Hematopoietic multipotent progenitor cell treated with erythropoietin and hydrocortisone succinate and interleukin-3 and kit ligand, for 8 days (in vitro differentiated cells): ENCODE results near the gene HERC2.
A peak's percentile ranks its signal among the peaks of the same experiment; 100 is the strongest.

ENCODE experiments used
- DNase-seq: peaks from one replicate; pipeline ENCODE4 v3.0.0-alpha.2; 2015

Gene HERC2

GRCh38 chr15:28107904-28108275 lies 214.1 kb downstream of the HERC2 start:
- peak; percentile 61 for DNase-seq

DNA sequence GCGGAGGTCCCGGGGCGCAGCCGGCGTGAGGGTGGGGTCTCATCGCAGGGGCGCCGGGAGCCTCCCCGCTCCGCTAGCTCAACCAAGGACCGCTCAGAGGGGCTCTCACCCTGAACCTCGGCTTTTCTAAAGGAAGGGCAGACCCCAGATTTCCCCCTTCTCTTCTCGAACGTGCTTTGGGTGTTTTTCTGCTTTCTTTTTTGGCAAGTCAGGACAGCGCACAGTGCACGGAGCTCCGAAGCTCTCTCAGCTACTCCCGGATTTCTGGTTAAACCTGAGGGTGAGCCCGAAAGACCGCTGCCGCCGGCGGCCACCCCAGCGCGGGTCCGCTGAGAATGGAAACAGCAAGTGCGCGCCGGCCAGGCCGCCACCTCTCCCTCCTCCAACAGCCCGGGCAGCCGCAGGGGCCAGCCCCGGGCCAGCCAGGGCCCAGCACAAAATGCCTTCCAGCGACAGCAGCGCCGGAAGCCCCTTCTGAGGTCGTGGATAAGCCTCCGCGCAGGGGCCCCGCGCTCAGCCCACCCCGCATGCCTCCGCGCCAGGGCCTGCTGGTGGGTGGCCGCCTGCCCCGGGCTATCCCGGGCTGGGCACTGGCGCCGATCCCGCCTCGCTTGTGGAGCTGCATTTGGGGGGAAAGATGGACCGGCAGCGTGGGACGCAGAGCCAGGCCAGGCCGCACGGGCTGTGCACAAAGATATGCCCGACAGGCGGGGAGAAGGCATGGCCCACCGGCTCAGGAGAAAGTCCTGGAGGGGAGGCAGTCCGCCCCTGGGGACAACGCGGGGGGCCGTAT lies 214.7 kb downstream of the HERC2 start:
- DNase-seq: no peak

DNA sequence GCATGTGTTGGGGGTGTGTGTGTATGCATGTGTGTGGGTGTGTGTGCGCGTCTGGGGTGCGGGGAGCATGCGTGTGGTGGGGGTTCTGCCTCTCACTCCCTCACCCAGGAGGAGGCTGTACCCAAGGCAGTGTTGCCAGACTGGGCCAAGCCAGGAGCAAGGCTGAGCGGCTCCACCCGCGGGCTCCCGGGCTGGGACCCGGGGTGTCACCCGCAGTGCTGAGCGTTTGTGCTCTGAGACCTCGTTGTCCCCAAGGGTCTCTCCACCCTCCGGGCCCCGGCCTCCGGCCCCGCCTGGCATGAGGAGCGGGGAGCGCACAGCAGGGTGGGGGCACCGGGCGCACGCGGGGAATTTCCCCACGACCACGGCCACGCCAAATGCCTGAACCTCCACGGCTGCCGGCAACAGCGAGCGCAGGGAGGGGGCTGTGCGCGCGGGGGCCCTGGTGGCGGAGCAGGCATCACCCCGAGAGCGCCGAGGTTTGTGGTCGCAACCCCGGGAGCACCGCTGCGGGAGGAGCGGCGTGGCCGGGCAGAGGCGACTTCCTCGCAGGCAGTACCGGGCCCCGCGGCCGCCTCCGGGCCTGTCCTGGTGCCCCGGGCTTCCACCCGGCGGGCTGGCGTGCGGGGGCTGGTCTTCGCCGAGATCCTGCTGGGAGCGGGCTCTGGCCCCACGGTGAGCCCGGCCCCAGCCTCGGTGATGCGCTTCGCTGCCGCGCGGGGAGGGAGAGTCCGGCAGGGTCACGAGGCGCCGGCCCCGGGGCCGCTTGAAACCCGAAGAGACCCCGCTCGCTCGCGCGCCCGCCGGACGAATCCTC lies 215.5 kb downstream of the HERC2 start:
- DNase-seq: no peak

GRCh38 chr15:28105793-28106192 lies 216.2 kb downstream of the HERC2 start:
- DNase-seq: no peak

DNA sequence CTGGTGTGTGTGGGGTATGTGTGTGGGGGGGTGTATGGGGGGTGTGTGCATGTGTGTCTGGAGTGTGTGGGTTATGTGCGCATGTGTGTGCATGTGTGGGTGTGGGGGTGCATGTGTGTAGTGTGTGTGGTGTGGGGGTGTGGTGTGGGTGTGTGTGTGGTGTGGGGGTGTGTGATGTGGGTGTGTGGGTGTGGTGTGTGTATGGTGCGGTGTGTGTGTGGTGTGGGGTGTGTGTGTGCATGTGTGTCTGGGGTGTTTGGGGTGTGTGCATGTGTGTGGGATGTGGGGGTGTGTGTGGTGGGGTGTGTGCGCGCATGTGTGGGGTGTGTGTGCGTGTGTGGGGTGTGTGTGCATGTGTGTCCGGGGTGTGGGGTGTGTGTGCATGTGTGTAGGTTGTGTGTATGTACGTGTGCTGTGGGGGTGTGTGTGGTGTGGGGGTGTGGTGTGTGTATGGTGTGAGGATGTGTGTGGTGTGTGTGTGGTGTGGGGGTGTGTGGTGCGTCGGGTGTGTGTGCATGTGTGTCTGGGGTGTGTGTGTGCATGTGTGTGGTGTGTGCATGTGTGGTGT lies 216.7 kb downstream of the HERC2 start:
- DNase-seq: no peak

- DNase-seq: no peak
These were observed 217.7 kb downstream of the HERC2 start for GRCh38 chr15:28104326-28104725.

DNA sequence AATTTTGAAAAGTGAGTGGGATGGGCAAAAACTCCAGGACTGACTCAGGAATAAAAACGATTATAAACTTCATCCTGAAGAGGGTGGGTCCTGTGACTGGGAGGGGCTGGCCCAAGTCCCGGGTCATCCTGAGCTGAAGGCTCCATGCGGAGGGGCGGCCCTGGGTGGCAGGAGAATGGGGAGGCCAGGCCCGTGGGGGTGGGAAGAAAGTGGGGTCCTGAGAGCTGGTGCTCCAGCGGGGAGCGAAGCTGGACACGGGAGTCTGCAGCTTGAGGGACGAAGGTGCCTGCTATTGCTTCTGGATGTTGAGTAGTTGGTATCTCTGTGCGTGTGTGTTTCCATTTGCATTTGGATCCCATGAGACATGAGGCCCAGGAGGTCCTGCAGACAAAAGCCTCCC lies 218.1 kb downstream of the HERC2 start:
- no peak for DNase-seq

DNA sequence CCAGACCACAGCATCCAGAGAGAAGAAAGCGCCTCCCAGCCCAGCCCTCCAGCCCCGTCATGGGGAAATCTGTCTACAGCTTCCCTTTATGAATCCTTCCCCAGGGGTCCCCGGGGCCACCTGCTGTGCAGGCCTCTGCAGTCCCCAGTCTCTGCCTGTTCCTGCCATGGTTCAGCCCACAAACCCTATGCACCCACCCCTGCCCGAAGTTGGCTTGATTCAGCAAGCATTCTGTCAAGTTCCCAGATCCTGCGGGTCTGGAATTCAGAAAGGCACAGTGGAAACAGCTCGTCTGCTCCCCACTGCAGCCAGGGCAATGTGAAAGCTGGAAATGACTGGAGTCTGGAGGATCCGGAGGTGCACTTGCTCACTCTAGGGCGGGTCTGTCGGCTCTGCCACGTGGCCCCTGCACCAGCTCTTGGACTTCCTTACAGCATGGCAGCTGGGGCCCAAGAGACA lies 220.0 kb downstream of the HERC2 start:
- no peak for DNase-seq

- DNase-seq: no peak
These were observed 220.8 kb downstream of the HERC2 start for GRCh38 chr15:28101201-28101600.

DNA sequence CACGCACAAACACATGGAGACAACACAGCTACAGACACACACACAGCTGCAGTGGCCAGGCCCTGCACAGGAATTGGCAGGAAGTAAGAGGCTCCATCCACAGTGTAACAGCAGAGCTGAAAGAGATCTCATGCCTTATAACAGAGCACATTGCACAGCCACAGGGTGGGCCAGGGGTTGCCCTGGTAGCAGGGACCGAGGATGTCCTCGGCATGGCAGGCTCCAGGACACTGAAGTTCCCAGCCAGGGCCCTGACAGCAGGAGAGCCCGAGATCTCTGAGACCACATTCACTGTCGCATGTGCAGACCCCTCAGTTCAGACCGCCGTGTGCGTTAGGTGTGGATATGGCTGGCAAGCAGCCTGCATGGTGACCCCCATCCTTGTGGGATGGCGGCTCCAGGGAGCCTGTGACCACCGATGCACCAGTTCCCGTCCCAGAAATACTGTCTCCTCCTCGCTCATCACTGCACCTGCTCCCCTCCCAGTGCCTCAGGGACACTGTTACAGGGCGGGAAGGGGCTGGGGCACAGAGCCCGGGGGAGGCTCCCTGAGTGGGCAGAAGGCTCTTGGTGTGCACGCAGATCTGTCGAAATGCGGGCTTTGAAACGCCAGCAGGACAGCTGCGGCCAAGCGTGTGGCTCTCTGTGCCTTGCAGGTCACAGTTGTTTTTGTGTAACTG lies 221.3 kb downstream of the HERC2 start:
- no peak for DNase-seq

GRCh38 chr15:28099555-28100140 lies 222.3 kb downstream of the HERC2 start:
- no peak for DNase-seq

DNA sequence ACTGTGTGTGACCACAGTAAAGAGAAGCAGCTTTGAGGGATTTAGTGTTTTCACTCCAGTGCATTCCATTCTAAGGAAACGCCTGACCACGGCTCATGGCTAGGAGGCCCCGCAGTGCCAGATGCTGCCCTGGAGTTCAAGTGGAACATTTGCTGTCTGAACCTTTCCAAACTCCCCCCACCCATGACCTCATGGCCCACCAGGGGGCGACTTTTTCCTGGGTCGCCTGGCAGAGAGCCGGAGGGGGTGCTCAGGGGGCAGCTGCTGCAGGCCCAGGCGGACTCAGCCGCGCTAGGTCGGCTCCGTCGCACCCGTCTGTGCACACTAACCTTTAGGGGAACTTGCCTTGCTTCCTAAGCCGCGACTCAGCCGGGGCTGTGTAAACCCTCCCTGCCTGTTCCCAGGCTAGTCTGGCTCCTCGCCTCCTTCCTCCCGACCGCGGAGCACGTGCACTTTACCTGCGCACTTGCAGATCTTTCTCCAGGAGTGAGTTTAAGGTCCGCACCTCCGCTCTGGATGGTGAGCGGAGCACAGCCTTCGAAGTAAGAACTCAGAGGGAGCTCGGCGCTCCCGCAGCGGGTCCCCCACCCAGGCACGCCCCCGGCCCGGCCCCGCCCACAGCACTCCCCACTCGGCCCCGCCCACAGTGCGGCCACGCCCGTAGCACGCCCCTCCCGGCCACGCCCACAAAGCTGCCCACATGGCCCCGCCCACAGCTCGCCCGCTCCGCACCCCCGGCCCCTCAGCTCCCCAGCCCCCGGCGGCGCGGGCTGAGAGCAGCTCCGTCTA lies 223.0 kb downstream of the HERC2 start, which contains the start of gene OCA2:
OCA2 (minus strand) TSS at position 550 of the 789 bp plus-strand sequence. CDS start 17,441 bp downstream, outside the sequence.
- peak; percentile 29 for DNase-seq

- DNase-seq: no peak
These were observed 223.6 kb downstream of the HERC2 start for GRCh38 chr15:28098360-28098765.

DNA sequence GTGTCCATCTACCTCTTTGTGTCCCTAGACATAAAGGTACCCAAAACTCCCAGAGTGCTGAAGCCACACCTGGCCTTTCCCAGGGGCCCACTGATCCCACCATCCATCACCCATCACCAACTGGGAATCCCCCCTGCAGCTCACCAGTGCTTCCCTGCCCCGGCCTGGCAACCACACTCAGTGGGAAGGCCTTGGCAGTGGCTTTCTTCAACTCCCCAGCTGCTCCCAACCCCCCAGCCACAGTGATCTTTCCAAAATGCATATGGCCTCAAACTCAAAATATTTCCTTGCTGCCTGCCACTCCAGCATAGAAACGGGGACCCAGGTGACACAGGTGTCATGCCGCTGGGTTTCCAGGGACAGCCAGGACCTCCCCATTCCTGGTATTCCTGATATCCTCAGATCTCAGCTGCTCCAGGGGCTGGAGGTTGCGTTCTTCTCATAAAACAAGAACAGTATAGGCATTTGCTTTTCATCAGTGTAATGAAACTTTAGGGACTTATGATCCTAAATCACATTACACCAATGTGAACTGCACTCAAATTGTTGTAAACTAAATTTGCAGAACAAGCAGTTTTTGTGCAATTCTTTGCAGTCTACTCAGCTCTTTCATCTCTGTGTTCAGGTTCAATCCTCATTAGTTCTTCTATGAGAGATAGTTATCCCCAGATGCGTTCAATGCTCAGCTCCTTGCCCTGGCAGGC lies 224.2 kb downstream of the HERC2 start:
- no peak for DNase-seq

DNA sequence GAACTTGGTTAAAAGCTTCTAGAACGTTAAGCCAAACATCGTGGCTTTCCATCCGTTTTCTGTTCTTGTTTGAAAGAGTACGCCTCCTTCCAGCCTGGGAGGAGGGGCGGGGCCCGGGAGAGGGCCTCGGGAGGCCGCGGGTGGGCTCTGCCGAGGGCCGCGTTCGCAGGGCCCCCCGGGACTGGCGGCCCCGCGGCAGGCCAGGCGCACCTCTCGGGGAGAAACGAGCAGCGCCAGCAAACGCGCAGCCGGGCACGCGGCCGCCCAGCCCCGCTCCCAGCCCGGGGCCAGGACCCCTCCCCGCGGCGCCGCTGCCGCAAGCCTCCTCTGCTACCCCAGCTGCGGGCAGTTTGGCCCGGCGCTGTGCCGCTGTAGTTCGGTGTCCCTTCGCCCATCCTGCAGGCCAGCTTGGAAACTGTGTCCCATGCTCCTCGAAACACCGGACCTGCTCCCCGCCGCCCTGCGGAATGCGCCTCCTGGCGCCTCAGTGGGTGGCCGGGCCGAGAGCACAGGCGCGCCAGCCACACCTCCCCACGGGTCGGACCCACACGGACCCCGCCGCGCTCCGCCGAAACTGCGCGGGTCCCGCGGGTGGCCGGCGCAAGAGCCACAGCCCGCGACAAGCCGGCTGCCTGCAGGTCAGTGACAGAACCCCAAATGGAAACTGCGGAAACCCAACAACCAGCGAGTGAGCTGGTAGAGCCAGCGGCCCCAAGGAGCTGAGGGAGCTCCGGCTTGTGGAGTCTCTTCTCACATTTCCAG lies 225.1 kb downstream of the HERC2 start:
- DNase-seq: no peak

DNA sequence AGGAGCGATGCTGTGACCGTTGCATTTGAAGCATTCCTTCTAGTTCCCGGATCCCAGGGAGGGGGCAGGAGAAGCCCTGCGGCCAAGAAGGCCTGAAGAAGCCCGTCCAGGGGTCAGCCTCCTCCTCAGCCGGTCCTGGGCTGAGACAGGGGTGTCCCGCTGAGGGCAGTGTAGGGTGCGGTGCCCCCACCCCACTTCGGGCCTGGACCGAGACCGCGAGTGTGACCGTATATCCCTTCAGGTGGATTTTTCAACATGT lies 225.6 kb downstream of the HERC2 start:
- DNase-seq: no peak

DNA sequence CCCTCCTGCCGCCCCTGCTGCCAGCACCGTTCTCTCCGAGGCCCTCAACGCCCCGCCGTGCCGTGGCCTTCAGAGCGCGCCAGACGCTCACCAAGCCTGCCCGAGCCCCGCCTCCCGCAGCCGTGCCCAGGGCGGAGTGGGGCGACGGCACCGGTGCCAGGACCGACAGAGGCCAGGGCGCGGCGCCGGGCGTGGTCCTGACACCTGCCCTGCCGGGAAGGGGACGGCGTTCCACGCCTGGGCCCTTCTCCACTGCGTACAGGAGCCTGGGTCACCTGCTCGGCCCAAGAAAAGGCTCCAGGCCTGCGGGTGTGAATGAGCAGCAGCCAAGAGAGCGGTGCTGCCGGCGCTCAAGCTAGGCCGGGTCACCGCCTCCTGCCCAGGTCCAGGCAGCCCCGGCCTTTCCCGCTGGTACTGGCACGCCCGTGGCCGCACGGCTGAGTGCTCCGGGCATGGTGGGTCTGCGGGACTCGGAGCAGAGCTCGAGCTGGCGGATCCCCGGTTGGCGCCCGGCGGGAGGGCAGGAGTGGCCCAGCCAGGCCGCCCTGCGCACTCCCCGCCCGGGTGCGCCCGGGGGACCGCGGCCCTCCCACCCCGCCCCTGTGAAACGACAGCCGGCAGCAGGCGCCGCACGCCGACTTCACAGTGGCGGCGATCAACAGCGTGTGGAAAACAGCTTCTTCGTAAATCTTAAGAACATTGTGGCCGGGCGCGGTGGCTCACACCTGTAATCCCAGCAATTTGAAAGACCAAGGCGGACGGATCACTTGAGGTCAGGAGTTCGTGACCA lies 227.1 kb downstream of the HERC2 start:
- no peak for DNase-seq

DNA sequence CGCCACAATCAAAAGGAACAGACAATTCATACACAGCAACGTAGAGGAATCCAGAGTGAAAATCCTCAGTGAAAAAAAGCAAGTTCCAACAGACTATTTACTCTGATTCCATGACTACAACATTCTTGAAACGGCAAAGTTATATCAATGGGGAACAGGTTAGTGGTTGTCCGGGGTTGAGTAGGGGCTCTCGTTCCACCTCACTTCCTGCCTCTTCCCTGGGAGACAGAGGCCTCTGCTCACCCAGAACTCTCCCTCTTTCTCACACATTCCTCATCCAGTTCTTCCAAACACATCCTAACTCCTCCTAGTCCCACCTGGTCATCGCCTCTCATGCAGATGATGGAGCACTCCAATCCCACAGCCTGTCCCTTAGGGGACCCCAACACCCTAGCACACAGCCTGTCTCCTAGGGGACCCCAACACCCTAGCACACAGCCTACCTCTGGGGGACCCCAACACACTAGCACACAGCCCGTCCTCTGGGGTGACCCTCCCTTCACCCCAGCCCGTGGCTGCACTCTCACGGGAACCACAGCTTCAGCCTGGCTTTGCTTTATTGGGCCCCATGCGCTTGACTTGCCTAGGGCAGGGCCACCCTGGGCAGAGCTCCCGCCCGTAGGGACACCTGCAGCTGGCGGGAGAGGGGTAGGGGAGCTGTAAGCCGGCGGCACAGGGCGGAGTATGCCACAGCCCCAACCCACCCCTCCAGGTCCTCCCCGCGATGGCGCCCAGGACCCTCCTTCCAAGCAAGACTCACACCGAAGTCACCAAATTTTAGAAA lies 228.0 kb downstream of the HERC2 start:
- DNase-seq: no peak

DNA sequence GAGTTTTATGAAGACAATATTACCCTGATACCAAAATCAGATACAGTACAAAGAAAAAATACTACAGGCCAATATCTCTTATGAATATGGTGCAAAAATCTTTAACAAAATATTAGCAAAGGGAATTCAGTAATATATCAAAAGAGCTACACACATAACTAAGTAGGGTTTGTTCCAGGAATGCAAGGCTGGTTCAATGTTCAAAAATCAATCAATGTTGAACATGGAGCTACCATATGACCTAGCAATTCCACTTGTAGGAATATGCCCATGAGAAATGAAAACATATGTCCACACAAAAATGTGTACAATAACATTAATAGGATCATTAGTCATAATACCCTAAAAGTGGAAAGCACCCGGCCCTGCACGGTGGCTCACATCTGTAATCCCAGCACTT lies 230.7 kb downstream of the HERC2 start:
- no peak for DNase-seq
